ENCODE results near the gene CSE1L. TPM values are rescaled to one million over a fixed set of nuclear protein-coding genes. Genes with fewer than 3 reads are reported as not detected.

Gene CSE1L
- total RNA-seq, 1 experiment from 2014 or later, result 158 TPM

DNA sequence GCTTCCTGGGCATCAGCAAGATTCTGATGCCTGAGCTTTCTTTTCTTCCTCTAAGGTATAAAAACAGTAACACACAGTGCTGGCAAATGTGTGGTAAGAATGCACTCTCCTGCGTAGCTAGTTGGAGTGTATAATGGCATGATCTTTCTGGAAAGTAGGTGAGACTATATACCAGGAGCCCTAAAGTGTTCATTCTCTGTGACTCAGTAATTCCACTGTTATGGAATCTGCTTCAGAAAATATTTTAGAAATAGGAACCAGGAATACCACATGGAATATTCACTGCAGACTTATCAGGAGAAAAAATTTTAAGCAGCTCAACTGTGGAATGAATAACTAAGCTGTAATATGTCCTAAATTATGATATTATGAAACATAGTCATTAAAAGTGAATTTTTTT is 16.9 kb upstream of the CSE1L start:
- Histone ChIP-seq H2AFZ (ENCODE audit: low read depth, low read length, poor library complexity, severe bottlenecking) (no peak overlapping the region), H3K79me2 (ENCODE audit: insufficient read depth, low read length) (no peaks in the 10 kb centered on the region), H4K20me1 (ENCODE audit: insufficient read depth) (no peaks in the 10 kb centered on the region), H3K9me3 (ENCODE audit: control insufficient read depth in 1 of 2, insufficient read depth in 1 of 2, low read depth in 1 of 2, low read length in 2 of 2) (no peaks in the 10 kb centered on the region), H3K4me1 (ENCODE audit: control insufficient read depth in 1 of 2, insufficient read depth in 2 of 2, low read length in 2 of 2) (no peaks in the 10 kb centered on the region), H3K27ac (ENCODE audit: low read depth, low read length) (no peak overlapping the region), H3K4me3 (replicated peaks in 1 of 2; ENCODE audit: low read depth in 1 of 2, low read length in 2 of 2) (no peak overlapping the region), H3K9ac (ENCODE audit: low read length) (no peak overlapping the region), H3K36me3 (ENCODE audit: control insufficient read depth in 1 of 2, insufficient read depth in 2 of 2, low read length in 2 of 2) (peaks cover 16 to 22% of the 10 kb centered on the region in 2 experiments), H3K4me2 (ENCODE audit: low read length) (no peak overlapping the region), H3K9me2 (ENCODE audit: insufficient read depth) (no peaks in the 10 kb centered on the region), H3K27me3 (ENCODE audit: insufficient read depth, low read length) (no peaks in the 10 kb centered on the region)
- intact Hi-C loops (cut with micrococcal nuclease), result no loop called here
- RAD21 ChIA-PET (ENCODE audit: low non-redundant PET in 1 of 2, low total read pairs in 2 of 2, uncharacterized antibody in 2 of 2, unreplicated experiment in 2 of 2), result interaction anchor here (0.6 to 0.7 kb wide), 2 partner anchors 68 to 252 kb away, joined by 3 to 6 read pairs; no protein-coding TSS in a partner anchor
- POLR2A ChIA-PET, result interaction anchor here (0.8 kb wide), 1 partner anchor 17 kb away, joined by 5 read pairs; the partner anchor contains the start of gene CSE1L
- TF ChIP-seq, protein P1, sequence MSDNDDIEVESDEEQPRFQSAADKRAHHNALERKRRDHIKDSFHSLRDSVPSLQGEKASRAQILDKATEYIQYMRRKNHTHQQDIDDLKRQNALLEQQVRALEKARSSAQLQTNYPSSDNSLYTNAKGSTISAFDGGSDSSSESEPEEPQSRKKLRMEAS (IDR thresholded peaks at IDR 0.05), result no peak
- no peak for TF ChIP-seq SIN3A (IDR thresholded peaks at IDR 0.05; ENCODE audit: low read depth)
- no peak for TF ChIP-seq EZH2 (IDR thresholded peaks at IDR 0.05)
- TF ChIP-seq, protein P2, sequence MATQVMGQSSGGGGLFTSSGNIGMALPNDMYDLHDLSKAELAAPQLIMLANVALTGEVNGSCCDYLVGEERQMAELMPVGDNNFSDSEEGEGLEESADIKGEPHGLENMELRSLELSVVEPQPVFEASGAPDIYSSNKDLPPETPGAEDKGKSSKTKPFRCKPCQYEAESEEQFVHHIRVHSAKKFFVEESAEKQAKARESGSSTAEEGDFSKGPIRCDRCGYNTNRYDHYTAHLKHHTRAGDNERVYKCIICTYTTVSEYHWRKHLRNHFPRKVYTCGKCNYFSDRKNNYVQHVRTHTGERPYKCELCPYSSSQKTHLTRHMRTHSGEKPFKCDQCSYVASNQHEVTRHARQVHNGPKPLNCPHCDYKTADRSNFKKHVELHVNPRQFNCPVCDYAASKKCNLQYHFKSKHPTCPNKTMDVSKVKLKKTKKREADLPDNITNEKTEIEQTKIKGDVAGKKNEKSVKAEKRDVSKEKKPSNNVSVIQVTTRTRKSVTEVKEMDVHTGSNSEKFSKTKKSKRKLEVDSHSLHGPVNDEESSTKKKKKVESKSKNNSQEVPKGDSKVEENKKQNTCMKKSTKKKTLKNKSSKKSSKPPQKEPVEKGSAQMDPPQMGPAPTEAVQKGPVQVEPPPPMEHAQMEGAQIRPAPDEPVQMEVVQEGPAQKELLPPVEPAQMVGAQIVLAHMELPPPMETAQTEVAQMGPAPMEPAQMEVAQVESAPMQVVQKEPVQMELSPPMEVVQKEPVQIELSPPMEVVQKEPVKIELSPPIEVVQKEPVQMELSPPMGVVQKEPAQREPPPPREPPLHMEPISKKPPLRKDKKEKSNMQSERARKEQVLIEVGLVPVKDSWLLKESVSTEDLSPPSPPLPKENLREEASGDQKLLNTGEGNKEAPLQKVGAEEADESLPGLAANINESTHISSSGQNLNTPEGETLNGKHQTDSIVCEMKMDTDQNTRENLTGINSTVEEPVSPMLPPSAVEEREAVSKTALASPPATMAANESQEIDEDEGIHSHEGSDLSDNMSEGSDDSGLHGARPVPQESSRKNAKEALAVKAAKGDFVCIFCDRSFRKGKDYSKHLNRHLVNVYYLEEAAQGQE (IDR thresholded peaks at IDR 0.05; ENCODE audit: low read depth), result no peak
- TF ChIP-seq EZH2phosphoT487 (IDR thresholded peaks at IDR 0.05; ENCODE audit: borderline replicate concordance), result no peak
- TF ChIP-seq ELF1 (IDR thresholded peaks at IDR 0.05; ENCODE audit: borderline replicate concordance, low read depth), result no peak
- TF ChIP-seq, protein P3, sequence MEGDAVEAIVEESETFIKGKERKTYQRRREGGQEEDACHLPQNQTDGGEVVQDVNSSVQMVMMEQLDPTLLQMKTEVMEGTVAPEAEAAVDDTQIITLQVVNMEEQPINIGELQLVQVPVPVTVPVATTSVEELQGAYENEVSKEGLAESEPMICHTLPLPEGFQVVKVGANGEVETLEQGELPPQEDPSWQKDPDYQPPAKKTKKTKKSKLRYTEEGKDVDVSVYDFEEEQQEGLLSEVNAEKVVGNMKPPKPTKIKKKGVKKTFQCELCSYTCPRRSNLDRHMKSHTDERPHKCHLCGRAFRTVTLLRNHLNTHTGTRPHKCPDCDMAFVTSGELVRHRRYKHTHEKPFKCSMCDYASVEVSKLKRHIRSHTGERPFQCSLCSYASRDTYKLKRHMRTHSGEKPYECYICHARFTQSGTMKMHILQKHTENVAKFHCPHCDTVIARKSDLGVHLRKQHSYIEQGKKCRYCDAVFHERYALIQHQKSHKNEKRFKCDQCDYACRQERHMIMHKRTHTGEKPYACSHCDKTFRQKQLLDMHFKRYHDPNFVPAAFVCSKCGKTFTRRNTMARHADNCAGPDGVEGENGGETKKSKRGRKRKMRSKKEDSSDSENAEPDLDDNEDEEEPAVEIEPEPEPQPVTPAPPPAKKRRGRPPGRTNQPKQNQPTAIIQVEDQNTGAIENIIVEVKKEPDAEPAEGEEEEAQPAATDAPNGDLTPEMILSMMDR (IDR thresholded peaks at IDR 0.05 in 2 of 3, conservative IDR thresholded peaks at IDR 0.05 in 1 of 3; ENCODE audit: borderline replicate concordance in 1 of 3, insufficient read depth in 1 of 3, low read depth in 2 of 3, low read length in 2 of 3), result no peak
- no peak for TF ChIP-seq CEBPB (IDR thresholded peaks at IDR 0.05; ENCODE audit: low read depth)
- TF ChIP-seq YY1 (IDR thresholded peaks at IDR 0.05; ENCODE audit: extremely low read depth, insufficient replicate concordance, low read depth, low read length), result no peak
- TF ChIP-seq JUND (IDR thresholded peaks at IDR 0.05), result no peak
- TF ChIP-seq CBX3 (IDR thresholded peaks at IDR 0.05; ENCODE audit: low read depth), result no peak
- TF ChIP-seq SP1 (IDR thresholded peaks at IDR 0.05; ENCODE audit: low read depth), result no peak
- no peak for TF ChIP-seq ZFX (IDR thresholded peaks at IDR 0.05)
- TF ChIP-seq, protein P4, sequence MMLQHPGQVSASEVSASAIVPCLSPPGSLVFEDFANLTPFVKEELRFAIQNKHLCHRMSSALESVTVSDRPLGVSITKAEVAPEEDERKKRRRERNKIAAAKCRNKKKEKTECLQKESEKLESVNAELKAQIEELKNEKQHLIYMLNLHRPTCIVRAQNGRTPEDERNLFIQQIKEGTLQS (IDR thresholded peaks at IDR 0.05), result no peak
- no peak for TF ChIP-seq POLR2AphosphoS5 (IDR thresholded peaks at IDR 0.05; ENCODE audit: low read depth, low read length)
- TF ChIP-seq POLR2A (IDR thresholded peaks at IDR 0.05; ENCODE audit: borderline replicate concordance, extremely low read depth, insufficient read depth, insufficient read length), result no peak
- no peak for TF ChIP-seq FOSL1 (IDR thresholded peaks at IDR 0.05; ENCODE audit: low read depth)
- TF ChIP-seq EGR1 (IDR thresholded peaks at IDR 0.05; ENCODE audit: low read depth), result no peak
- no peak for TF ChIP-seq SRF (IDR thresholded peaks at IDR 0.05; ENCODE audit: low read depth)
- no peak for TF ChIP-seq RAD21 (IDR thresholded peaks at IDR 0.05; ENCODE audit: low read depth)
- BruUV-seq (replicated peaks), result no TSS peak
- CTCF ChIA-PET, result interaction anchor here (0.7 to 1.8 kb wide), 4 partner anchors 9 to 188 kb away, joined by 3 to 9 read pairs (median 4); no protein-coding TSS in a partner anchor
- ATAC-seq (no peak), DNase-seq (ENCODE audit: low read depth, low spot score) (no peak)
